ENCODE results near the gene ASGR1.
"Not testable (repeated sequence)": the region's sequence is repeated elsewhere in the genome, so short reads cannot be mapped to it uniquely, and the experiment has no call there.

DNA sequence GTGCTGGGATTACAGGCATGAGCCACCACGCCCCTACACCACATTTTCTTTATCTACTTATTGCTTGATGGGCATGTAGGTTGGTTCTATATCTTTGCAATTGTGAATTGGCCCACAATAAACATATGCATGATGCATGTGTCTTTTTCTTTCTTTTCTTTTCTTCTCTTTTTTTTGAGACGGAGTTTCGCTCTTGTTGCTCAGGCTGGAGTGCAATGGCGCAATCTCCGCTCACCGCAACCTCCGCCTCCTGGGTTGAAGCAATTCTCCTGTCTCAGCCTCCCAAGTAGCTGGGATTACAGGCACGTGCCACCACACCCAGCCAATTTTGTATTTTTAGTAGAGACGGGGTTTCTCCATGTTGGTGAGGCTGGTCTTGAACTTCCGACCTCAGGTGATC is 20.7 kb downstream of the ASGR1 start:
- TF ChIP-seq, protein P1, sequence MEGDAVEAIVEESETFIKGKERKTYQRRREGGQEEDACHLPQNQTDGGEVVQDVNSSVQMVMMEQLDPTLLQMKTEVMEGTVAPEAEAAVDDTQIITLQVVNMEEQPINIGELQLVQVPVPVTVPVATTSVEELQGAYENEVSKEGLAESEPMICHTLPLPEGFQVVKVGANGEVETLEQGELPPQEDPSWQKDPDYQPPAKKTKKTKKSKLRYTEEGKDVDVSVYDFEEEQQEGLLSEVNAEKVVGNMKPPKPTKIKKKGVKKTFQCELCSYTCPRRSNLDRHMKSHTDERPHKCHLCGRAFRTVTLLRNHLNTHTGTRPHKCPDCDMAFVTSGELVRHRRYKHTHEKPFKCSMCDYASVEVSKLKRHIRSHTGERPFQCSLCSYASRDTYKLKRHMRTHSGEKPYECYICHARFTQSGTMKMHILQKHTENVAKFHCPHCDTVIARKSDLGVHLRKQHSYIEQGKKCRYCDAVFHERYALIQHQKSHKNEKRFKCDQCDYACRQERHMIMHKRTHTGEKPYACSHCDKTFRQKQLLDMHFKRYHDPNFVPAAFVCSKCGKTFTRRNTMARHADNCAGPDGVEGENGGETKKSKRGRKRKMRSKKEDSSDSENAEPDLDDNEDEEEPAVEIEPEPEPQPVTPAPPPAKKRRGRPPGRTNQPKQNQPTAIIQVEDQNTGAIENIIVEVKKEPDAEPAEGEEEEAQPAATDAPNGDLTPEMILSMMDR (IDR thresholded peaks at IDR 0.05) = not testable (repeated sequence)
- not testable (repeated sequence) for TF ChIP-seq POLR2A, POLR2AphosphoS5 (IDR thresholded peaks at IDR 0.05)

All from breast epithelium (tissue), 3 donors.